ENCODE data around the gene ABCF3. TPM values are rescaled to one million over a fixed set of nuclear protein-coding genes. Genes with fewer than 3 reads are reported as not detected.
"Not testable (repeated sequence)": the region's sequence is repeated elsewhere in the genome, so short reads cannot be mapped to it uniquely, and the experiment has no call there.

The ABCF3 gene
- total RNA-seq, 4 donors from 2014 or later, result 94.7 to 136 (median 125) TPM

GRCh38 chr3:184145111-184145524 lies 40.9 kb upstream of the ABCF3 start:
- Histone ChIP-seq H3K27ac (peak overlapping the region in 2 of 4 donors; percentile 9 to 22), H3K36me3 (peaks cover 0 to 62% (median 0%) of the 10 kb centered on the region in 3 donors), H3K4me3 (no peak overlapping the region), H3K27me3 (no peaks in the 10 kb centered on the region), H3K4me1 (peaks cover 0 to 17% (median 0%) of the 10 kb centered on the region in 4 donors), H3K9me3 (no peaks in the 10 kb centered on the region)
- peak; percentile 28 to 81 (median 61) for DNase-seq
- TF ChIP-seq, protein P1, sequence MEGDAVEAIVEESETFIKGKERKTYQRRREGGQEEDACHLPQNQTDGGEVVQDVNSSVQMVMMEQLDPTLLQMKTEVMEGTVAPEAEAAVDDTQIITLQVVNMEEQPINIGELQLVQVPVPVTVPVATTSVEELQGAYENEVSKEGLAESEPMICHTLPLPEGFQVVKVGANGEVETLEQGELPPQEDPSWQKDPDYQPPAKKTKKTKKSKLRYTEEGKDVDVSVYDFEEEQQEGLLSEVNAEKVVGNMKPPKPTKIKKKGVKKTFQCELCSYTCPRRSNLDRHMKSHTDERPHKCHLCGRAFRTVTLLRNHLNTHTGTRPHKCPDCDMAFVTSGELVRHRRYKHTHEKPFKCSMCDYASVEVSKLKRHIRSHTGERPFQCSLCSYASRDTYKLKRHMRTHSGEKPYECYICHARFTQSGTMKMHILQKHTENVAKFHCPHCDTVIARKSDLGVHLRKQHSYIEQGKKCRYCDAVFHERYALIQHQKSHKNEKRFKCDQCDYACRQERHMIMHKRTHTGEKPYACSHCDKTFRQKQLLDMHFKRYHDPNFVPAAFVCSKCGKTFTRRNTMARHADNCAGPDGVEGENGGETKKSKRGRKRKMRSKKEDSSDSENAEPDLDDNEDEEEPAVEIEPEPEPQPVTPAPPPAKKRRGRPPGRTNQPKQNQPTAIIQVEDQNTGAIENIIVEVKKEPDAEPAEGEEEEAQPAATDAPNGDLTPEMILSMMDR (IDR thresholded peaks at IDR 0.05), result peak; percentile 16 to 74 (median 60)
- no peak for TF ChIP-seq POLR2A (IDR thresholded peaks at IDR 0.05)

- no peak for DNase-seq
- Histone ChIP-seq H3K4me3 (no peak overlapping the region), H3K9me3 (no peaks in the 10 kb centered on the region), H3K27ac (peak overlapping the region in 2 of 4 donors; percentile 9 to 22), H3K27me3 (no peaks in the 10 kb centered on the region), H3K4me1 (peaks cover 0 to 17% (median 0%) of the 10 kb centered on the region in 4 donors), H3K36me3 (peaks cover 0 to 55% (median 0%) of the 10 kb centered on the region in 3 donors)
- TF ChIP-seq, protein P1 (IDR thresholded peaks at IDR 0.05), result no peak
- no peak for TF ChIP-seq POLR2A (IDR thresholded peaks at IDR 0.05)
These were observed 40.2 kb upstream of the ABCF3 start for GRCh38 chr3:184145751-184146270.

- H3K36me3 ChIP-seq, result peaks cover 0 to 33% (median 0%) of the 10 kb centered on the region in 3 donors
- no peak for DNase-seq
- no peaks in the 10 kb centered on the region for H3K27me3 ChIP-seq
- H3K4me3 ChIP-seq, result no peak overlapping the region
- peaks cover 0 to 17% (median 0%) of the 10 kb centered on the region in 4 donors for H3K4me1 ChIP-seq
- no peak overlapping the region for H3K27ac ChIP-seq
- no peak for TF ChIP-seq POLR2A (IDR thresholded peaks at IDR 0.05)
- TF ChIP-seq, protein P1 (IDR thresholded peaks at IDR 0.05), result no peak
- H3K9me3 ChIP-seq, result no peaks in the 10 kb centered on the region
These were observed 37.9 kb upstream of the ABCF3 start for GRCh38 chr3:184148076-184148475.

GRCh38 chr3:184149123-184149522 lies 36.9 kb upstream of the ABCF3 start:
- H3K9me3 ChIP-seq, result no peaks in the 10 kb centered on the region
- H3K4me3 ChIP-seq, result no peak overlapping the region
- peaks cover 0 to 17% (median 0%) of the 10 kb centered on the region in 4 donors for H3K4me1 ChIP-seq
- H3K36me3 ChIP-seq, result peaks cover 0 to 22% (median 0%) of the 10 kb centered on the region in 3 donors
- no peak overlapping the region for H3K27ac ChIP-seq
- no peaks in the 10 kb centered on the region for H3K27me3 ChIP-seq
- TF ChIP-seq, protein P1 (IDR thresholded peaks at IDR 0.05), result no peak
- no peak for TF ChIP-seq POLR2A (IDR thresholded peaks at IDR 0.05)
- peak in 1 of 3 donors; percentile 4 for DNase-seq

DNA sequence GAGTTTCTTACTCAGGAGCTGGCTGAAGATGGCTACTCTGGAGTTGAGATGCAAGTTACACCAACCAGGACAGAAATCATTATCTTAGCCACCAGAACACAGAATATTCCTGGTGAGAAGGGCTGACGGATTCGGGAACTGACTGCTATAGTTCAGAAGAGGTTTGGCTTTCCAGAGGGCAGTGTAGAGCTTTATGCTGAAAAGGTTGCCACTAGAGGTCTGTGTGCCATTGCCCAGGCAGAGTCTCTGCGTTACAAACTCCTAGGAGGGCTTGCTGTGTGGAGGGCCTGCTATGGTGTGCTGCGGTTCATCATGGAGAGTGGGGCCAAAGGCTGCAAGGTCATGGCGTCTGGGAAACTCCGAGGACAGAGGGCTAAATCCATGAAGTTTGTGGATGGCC lies 36.2 kb upstream of the ABCF3 start:
- H3K4me1 ChIP-seq, result peaks cover 0 to 19% (median 0%) of the 10 kb centered on the region in 4 donors

DNA sequence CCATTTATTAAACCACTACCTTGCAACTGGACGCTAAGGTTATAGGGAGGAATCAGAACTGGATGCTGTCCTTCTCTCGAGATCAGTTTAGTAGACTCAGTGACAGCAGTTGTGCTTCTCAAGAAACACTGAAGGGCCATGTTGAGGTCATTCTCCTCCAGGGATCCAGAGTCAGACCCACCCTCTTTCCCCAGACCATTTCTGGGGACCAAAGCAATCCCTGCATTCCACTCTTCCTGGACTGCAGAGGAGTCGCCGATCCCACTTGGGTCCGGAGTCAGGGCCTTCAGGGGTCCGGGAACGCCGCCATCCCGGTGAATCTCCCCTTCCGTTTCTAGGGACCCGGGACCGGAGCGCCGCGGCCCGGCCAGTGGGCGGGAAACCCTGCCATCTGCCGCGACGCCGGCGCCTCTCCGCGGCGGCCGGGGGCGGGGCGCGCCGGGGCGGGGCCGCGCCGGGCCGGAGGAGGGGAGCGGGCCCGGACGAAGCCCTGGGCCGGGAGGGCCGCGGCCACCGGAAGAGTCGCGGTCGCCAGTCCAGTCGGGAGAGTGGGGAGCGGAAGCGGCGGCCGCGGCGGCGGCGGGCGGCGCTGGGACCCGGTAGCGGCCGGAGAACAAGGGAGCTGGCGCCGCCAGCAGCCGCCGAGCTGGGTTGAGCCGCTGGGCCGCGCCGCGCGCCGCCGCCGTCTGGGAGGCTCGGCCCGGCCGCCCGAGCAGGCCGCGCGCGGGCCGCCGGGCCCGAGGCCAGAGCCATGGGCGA lies 30.9 kb upstream of the ABCF3 start, which contains the start of gene DVL3:
TSS of gene DVL3 (plus strand) at position 493 of the 759 bp plus-strand sequence. CDS start at position 752, 259 bp downstream.
- no peaks in the 10 kb centered on the region for H3K9me3 ChIP-seq
- TF ChIP-seq, protein P1 (IDR thresholded peaks at IDR 0.05), result no peak
- TF ChIP-seq POLR2A (IDR thresholded peaks at IDR 0.05), result peak in 1 of 2 donors; percentile 64
- peak within 1 kb of the TSS; percentile 74 to 98 (median 84) for H3K4me3 ChIP-seq
- peaks cover 0 to 37% (median 14%) of the 10 kb centered on the region in 4 donors for H3K4me1 ChIP-seq
- no peaks in the 10 kb centered on the region for H3K27me3 ChIP-seq
- no peaks in the 10 kb centered on the region for H3K36me3 ChIP-seq
- peak within 1 kb of the TSS; percentile 75 to 93 (median 84) for H3K27ac ChIP-seq
- DNase-seq, result peak; percentile 36 to 85 (median 84)

More for the DNA sequence above, 36.2 kb upstream of the ABCF3 start:
- not testable (repeated sequence) for DNase-seq, H3K27ac ChIP-seq, H3K9me3 ChIP-seq, H3K4me3 ChIP-seq, H3K27me3 ChIP-seq
- peaks cover 0 to 16% (median 0%) of the 10 kb centered on the region in 3 donors for H3K36me3 ChIP-seq
